ENCODE data around the gene FBXL5. TPM values are rescaled to one million over a fixed set of nuclear protein-coding genes. Genes with fewer than 3 reads are reported as not detected.
A peak's percentile ranks its signal among the peaks of the same experiment; 100 is the strongest.

Gene FBXL5
- total and polyA plus RNA-seq, 9 of the 15 experiments (the other 6 are each of a cell fraction or from before 2014, with no cell fraction given) = 6.0 to 35.2 (median 22.1) TPM

DNA sequence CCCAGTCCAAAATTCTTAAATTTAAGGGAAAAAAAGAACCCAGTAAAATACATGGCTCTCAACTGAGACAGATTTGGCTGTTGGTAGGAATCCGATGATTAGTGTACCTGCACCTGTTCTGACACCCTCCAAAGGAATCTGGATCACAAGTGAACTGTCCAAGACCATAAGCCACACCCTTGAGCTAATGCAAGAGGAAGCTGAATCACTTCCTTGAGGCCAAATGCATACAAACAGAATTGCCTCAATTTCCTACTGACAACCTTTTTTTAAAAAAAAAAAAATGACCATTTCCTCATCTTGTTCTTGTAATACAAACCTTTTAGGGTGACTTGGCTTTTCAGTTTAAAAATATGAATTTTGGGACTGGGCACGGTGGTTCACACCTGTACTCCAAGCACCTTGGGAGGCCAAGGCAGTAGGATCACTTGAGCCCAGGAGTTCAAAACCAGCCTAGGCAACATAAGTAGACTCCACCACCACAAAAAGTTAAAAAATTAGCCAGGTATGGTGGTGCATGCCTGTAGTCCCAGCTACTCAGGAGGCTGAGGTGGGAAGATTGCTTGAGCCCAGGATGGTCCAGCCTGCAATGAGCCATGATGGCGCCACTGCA lies 10.7 kb upstream of the FBXL5 start (continued):
- TF ChIP-seq, protein P1, sequence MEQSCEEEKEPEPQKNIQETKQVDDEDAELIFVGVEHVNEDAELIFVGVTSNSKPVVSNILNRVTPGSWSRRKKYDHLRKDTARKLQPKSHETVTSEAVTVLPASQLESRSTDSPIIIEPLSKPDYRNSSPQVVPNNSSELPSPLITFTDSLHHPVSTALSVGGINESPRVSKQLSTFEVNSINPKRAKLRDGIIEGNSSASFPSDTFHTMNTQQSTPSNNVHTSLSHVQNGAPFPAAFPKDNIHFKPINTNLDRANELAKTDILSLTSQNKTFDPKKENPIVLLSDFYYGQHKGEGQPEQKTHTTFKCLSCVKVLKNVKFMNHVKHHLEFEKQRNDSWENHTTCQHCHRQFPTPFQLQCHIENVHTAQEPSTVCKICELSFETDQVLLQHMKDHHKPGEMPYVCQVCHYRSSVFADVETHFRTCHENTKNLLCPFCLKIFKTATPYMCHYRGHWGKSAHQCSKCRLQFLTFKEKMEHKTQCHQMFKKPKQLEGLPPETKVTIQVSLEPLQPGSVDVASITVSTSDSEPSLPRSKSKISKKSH (CRISPR knock-in tag; IDR thresholded peaks at IDR 0.05) = no peak

DNA sequence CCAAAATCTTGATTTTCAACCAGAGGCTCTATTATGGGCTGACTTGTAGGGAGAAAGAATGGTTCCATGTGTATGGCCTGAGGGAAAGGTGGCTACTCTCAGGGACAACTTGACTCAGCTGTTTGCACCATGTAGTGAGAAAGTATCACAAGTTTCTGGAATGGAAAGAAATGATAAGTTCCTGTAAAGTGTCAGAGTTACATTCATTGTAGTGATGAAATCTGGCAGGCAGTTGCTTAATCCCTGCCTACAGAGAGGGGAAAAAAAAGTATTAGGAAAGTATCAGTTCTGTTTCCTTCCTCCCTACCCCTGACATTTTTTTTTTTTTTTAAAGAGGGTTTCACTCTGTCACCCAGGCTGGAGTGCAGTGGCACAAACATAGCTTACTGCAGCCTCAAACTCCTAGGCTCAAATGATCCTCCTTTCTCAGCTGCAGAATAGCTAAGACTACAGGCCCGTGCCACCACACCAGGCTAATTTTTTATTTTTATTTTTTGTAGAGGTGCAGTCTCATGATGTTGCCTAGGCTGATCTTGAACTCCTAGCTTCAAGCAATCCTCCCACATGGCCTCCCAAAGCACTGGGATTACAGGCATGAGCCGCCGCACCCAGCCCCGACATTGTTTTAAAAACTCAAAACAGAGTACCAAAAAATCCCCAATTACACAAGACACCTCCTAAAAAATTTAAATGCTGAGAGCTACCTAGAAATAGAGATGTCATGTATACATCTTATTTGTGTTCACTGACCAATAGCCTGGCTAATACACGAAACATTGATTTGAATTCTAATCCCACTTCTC lies 4.8 kb upstream of the FBXL5 start:
- H3K79me2 ChIP-seq (ENCODE audit: control insufficient read depth, insufficient read depth, low read length) = no peaks in the 10 kb centered on the region; the same call in 2 of the 3 replicates
- no peak overlapping the region for H3K27ac ChIP-seq (ENCODE audit: extremely low read depth, low read depth, low read length)
- no TSS peak for BruUV-seq (replicated peaks)
- in situ Hi-C loops (cut with MboI) (loop anchor here (25.0 kb wide), 1 partner anchor 648 kb away; the partner anchor contains the start of gene CPEB2), intact Hi-C loops (cut with micrococcal nuclease) (loop anchor here (10.0 kb wide), 2 partner anchors 425 to 655 kb away; partner anchors contain the start of gene CPEB2)
- H3K9me1 ChIP-seq (ENCODE audit: control insufficient read depth, insufficient read depth, low read length) = no peaks in the 10 kb centered on the region
- H3K4me3 ChIP-seq = no peak overlapping the region
- H3K4me1 ChIP-seq (replicated peaks in 1 of 2; ENCODE audit: control insufficient read depth in 2 of 2, insufficient read depth in 2 of 2, low read length in 2 of 2) = peaks cover 2 to 8% of the 10 kb centered on the region in 2 experiments; a peak in 3 of 5 replicates
- 59% methylated on average over 2 of the region's 5 CpGs for WGBS (ENCODE audit: insufficient coverage, low coverage, missing lambda C conversion rate)
- H3K36me3 ChIP-seq (ENCODE audit: control insufficient read depth, insufficient read depth, low read length) = peaks cover 7% of the 10 kb centered on the region; the same call in 1 of the 3 replicates
- no peak overlapping the region for H3K9ac ChIP-seq (ENCODE audit: insufficient read depth in 1 of 2, low read depth in 2 of 2, low read length in 2 of 2)
- FAIRE-seq (no peak), ATAC-seq (no peak; the same call in 1 of the 3 replicates), DNase-seq (ENCODE audit: extremely low read depth in 1 of 4, low spot score in 3 of 4) (no peak)
- no peaks in the 10 kb centered on the region for H3K27me3 ChIP-seq (ENCODE audit: control insufficient read depth in 2 of 2, insufficient read depth in 2 of 2, low read length in 2 of 2)
- H3K9me3 ChIP-seq (replicated peaks; ENCODE audit: control insufficient read depth, insufficient read depth, low read depth, low read length) = 0 out of 2 replicates have a peak, but pooled peaks cover 3% of the 10 kb centered on the region
- no peaks in the 10 kb centered on the region for H4K20me1 ChIP-seq (replicated peaks; ENCODE audit: control insufficient read depth, insufficient read depth, low read length)
- ChIA-PET CTCF (ENCODE audit: low intra/inter-chr PET ratio) (no interaction called here), POLR2A (interaction anchor here (1.4 kb wide), 1 partner anchor 11 kb away, joined by 4 read pairs; no protein-coding TSS in a partner anchor)
- H2AFZ ChIP-seq (ENCODE audit: low read depth, low read length) = no peak overlapping the region
- H3K4me2 ChIP-seq (ENCODE audit: insufficient read depth, low read length) = no peak overlapping the region
- TF ChIP-seq, protein P2, sequence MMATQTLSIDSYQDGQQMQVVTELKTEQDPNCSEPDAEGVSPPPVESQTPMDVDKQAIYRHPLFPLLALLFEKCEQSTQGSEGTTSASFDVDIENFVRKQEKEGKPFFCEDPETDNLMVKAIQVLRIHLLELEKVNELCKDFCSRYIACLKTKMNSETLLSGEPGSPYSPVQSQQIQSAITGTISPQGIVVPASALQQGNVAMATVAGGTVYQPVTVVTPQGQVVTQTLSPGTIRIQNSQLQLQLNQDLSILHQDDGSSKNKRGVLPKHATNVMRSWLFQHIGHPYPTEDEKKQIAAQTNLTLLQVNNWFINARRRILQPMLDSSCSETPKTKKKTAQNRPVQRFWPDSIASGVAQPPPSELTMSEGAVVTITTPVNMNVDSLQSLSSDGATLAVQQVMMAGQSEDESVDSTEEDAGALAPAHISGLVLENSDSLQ (IDR thresholded peaks at IDR 0.05) = peak; percentile 16; the same call in 1 of the 2 replicates
- TF ChIP-seq POLR3A (IDR thresholded peaks at IDR 0.05; ENCODE audit: borderline replicate concordance, extremely low read depth, insufficient read depth, insufficient read length) (no peak), SMARCC2 (IDR thresholded peaks at IDR 0.05; ENCODE audit: low read depth) (no peak), SOX6 (IDR thresholded peaks at IDR 0.05) (0 out of 2 replicates have a peak, but pooled peaks have one; percentile 11), ATF7 (IDR thresholded peaks at IDR 0.05) (peak; percentile 34; the same call in 1 of the 2 replicates), ZNF384 (IDR thresholded peaks at IDR 0.05; ENCODE audit: low read depth, low read length) (peak; percentile 39; the same call in 1 of the 2 replicates)
- TF ChIP-seq, protein P3, sequence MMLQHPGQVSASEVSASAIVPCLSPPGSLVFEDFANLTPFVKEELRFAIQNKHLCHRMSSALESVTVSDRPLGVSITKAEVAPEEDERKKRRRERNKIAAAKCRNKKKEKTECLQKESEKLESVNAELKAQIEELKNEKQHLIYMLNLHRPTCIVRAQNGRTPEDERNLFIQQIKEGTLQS (IDR thresholded peaks at IDR 0.05) = peak; percentile 71; the same call in 1 of the 2 replicates
- TF ChIP-seq, protein P3 (CRISPR knock-in tag; conservative IDR thresholded peaks at IDR 0.05) = no peak
- TF ChIP-seq, protein P4, sequence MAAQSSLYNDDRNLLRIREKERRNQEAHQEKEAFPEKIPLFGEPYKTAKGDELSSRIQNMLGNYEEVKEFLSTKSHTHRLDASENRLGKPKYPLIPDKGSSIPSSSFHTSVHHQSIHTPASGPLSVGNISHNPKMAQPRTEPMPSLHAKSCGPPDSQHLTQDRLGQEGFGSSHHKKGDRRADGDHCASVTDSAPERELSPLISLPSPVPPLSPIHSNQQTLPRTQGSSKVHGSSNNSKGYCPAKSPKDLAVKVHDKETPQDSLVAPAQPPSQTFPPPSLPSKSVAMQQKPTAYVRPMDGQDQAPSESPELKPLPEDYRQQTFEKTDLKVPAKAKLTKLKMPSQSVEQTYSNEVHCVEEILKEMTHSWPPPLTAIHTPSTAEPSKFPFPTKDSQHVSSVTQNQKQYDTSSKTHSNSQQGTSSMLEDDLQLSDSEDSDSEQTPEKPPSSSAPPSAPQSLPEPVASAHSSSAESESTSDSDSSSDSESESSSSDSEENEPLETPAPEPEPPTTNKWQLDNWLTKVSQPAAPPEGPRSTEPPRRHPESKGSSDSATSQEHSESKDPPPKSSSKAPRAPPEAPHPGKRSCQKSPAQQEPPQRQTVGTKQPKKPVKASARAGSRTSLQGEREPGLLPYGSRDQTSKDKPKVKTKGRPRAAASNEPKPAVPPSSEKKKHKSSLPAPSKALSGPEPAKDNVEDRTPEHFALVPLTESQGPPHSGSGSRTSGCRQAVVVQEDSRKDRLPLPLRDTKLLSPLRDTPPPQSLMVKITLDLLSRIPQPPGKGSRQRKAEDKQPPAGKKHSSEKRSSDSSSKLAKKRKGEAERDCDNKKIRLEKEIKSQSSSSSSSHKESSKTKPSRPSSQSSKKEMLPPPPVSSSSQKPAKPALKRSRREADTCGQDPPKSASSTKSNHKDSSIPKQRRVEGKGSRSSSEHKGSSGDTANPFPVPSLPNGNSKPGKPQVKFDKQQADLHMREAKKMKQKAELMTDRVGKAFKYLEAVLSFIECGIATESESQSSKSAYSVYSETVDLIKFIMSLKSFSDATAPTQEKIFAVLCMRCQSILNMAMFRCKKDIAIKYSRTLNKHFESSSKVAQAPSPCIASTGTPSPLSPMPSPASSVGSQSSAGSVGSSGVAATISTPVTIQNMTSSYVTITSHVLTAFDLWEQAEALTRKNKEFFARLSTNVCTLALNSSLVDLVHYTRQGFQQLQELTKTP (IDR thresholded peaks at IDR 0.05; ENCODE audit: low read depth in 1 of 2, partially characterized antibody in 2 of 2) = no peak
